ENCODE measurements around the gene TAF1D. TPM values are rescaled to one million over a fixed set of nuclear protein-coding genes. Genes with fewer than 3 reads are reported as not detected.

Gene TAF1D
- total RNA-seq, 1 experiment from 2014 or later: 275 TPM

DNA sequence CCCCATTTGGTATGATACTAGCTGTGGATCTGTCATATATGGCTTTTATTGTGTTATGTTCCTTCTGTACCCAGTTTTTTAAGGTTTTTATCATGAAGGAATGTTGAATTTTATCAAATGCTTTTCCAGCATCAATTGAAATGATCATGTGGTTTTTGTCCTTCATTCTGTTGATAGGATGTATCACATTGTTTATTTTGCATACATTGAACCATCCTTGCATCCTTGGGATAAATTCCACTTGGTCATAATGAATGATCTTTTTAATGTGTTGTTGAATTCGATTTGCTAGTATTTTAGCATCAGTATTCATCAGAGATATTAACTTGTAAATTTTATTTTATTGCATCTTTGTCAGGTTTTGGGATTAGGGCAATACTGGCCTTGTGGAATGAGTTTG, 31.1 kb downstream of the TAF1D start:
- no peak for DNase-seq (ENCODE audit: low spot score)
- Histone ChIP-seq H3K4me1 (ENCODE audit: insufficient read depth, low read length, poor library complexity, severe bottlenecking) (no peaks in the 10 kb centered on the region), H3K4me3 (ENCODE audit: low read depth, low read length, poor library complexity, severe bottlenecking) (no peak overlapping the region), H3K9me3 (ENCODE audit: low read depth, low read length, poor library complexity, severe bottlenecking) (peaks cover 31% of the 10 kb centered on the region), H3K36me3 (ENCODE audit: insufficient read depth, low read length, poor library complexity, severe bottlenecking) (peaks cover 77% of the 10 kb centered on the region), H3K27me3 (replicated peaks; ENCODE audit: insufficient read depth, low read depth, low read length, poor library complexity) (no peaks in the 10 kb centered on the region), H3K27ac (ENCODE audit: low read depth, low read length, poor library complexity, severe bottlenecking) (no peak overlapping the region)
- ChIA-PET POLR2A (ENCODE audit: low non-redundant PET) (no interaction called here), CTCF (no interaction called here)
- TF ChIP-seq EZH2 (IDR thresholded peaks at IDR 0.05; ENCODE audit: borderline replicate concordance, low read depth, low read length, poor library complexity, severe bottlenecking): no peak
- TF ChIP-seq, protein P1, sequence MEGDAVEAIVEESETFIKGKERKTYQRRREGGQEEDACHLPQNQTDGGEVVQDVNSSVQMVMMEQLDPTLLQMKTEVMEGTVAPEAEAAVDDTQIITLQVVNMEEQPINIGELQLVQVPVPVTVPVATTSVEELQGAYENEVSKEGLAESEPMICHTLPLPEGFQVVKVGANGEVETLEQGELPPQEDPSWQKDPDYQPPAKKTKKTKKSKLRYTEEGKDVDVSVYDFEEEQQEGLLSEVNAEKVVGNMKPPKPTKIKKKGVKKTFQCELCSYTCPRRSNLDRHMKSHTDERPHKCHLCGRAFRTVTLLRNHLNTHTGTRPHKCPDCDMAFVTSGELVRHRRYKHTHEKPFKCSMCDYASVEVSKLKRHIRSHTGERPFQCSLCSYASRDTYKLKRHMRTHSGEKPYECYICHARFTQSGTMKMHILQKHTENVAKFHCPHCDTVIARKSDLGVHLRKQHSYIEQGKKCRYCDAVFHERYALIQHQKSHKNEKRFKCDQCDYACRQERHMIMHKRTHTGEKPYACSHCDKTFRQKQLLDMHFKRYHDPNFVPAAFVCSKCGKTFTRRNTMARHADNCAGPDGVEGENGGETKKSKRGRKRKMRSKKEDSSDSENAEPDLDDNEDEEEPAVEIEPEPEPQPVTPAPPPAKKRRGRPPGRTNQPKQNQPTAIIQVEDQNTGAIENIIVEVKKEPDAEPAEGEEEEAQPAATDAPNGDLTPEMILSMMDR (conservative IDR thresholded peaks at IDR 0.05; ENCODE audit: low read depth, low read length): no peak
- intact Hi-C loops (cut with micrococcal nuclease; ENCODE audit: unreplicated experiment): no loop called here
- no TSS peak for BruUV-seq (replicated peaks)

DNA sequence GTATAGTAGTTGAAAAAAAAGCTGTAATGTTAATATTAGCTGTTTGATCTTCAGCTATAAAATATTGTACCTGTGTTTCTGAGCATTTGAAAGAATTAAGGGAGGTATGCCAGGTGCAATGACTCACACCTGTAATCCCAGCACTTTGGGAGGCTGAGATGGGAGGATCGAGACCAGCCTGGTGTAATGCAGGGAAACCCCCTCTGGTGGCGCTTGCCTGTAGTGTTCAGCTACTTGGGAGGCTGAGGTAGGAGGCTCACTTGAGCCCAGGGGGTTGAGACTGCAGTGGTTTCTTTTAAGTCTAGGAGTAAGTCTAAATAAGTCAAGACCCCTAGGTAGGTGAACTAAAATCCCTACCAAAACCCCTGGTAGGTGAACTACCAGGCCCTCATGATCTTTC, 37.1 kb downstream of the TAF1D start:
- DNase-seq (ENCODE audit: low spot score): peak; percentile 20
- peaks cover 87% of the 10 kb centered on the region for H3K36me3 ChIP-seq (ENCODE audit: insufficient read depth, low read length, poor library complexity, severe bottlenecking)
- CTCF ChIA-PET: no interaction called here
- intact Hi-C loops (cut with micrococcal nuclease; ENCODE audit: unreplicated experiment): no loop called here
- no peaks in the 10 kb centered on the region for H3K27me3 ChIP-seq (replicated peaks; ENCODE audit: insufficient read depth, low read depth, low read length, poor library complexity)
- H3K9me3 ChIP-seq (ENCODE audit: low read depth, low read length, poor library complexity, severe bottlenecking): peaks cover 10% of the 10 kb centered on the region
- POLR2A ChIA-PET (ENCODE audit: low non-redundant PET): no interaction called here
- no peak overlapping the region for H3K27ac ChIP-seq (ENCODE audit: low read depth, low read length, poor library complexity, severe bottlenecking)
- TF ChIP-seq, protein P1 (conservative IDR thresholded peaks at IDR 0.05; ENCODE audit: low read depth, low read length): peak; percentile 34; the same call in 1 of the 2 replicates
- no peak for TF ChIP-seq EZH2 (IDR thresholded peaks at IDR 0.05; ENCODE audit: borderline replicate concordance, low read depth, low read length, poor library complexity, severe bottlenecking)
- no peak overlapping the region for H3K4me3 ChIP-seq (ENCODE audit: low read depth, low read length, poor library complexity, severe bottlenecking)
- BruUV-seq (replicated peaks): no TSS peak
- H3K4me1 ChIP-seq (ENCODE audit: insufficient read depth, low read length, poor library complexity, severe bottlenecking): no peaks in the 10 kb centered on the region

DNA sequence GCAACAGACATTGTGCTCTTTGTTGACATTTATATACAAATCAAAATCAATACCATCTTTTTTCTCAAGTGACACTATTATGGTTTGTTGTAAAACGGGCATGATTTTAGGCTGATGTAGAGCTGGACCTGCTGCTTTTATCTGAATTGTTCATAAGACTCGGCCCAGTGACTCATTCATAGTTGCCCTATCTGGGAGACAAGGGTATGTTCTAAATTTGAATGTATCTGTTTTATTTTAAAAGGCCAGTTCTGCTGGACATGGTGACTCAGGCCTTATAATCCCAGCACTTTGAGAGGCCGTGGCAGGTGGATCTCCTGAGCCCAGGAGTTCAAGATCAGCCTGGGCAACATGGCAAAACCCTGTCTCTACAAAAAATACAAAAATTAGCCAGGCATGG, 40.5 kb downstream of the TAF1D start:
- Histone ChIP-seq H3K27me3 (replicated peaks; ENCODE audit: insufficient read depth, low read depth, low read length, poor library complexity) (no peaks in the 10 kb centered on the region), H3K27ac (ENCODE audit: low read depth, low read length, poor library complexity, severe bottlenecking) (no peak overlapping the region), H3K36me3 (ENCODE audit: insufficient read depth, low read length, poor library complexity, severe bottlenecking) (peaks cover 88% of the 10 kb centered on the region), H3K4me3 (ENCODE audit: low read depth, low read length, poor library complexity, severe bottlenecking) (no peak overlapping the region), H3K4me1 (ENCODE audit: insufficient read depth, low read length, poor library complexity, severe bottlenecking) (no peaks in the 10 kb centered on the region), H3K9me3 (ENCODE audit: low read depth, low read length, poor library complexity, severe bottlenecking) (no peaks in the 10 kb centered on the region)
- DNase-seq (ENCODE audit: low spot score): no peak
- CTCF ChIA-PET: no interaction called here
- POLR2A ChIA-PET (ENCODE audit: low non-redundant PET): no interaction called here
- intact Hi-C loops (cut with micrococcal nuclease; ENCODE audit: unreplicated experiment): no loop called here
- no TSS peak for BruUV-seq (replicated peaks)
- TF ChIP-seq EZH2 (IDR thresholded peaks at IDR 0.05; ENCODE audit: borderline replicate concordance, low read depth, low read length, poor library complexity, severe bottlenecking): no peak
- TF ChIP-seq, protein P1 (conservative IDR thresholded peaks at IDR 0.05; ENCODE audit: low read depth, low read length): no peak

Data from A673 (cell line).